B cell (primary cell): ENCODE data around the gene CPNE4.

ENCODE experiments used
- EZH2 ChIP-seq: IDR thresholded peaks from 2 replicates; pipeline ENCODE4 v1.6.1; 2012; ENCODE audit warnings: borderline replicate concordance, low read depth, mild to moderate bottlenecking, moderate library complexity, low read length; ENCODE audit not compliant: insufficient read depth, poor library complexity, severe bottlenecking
- TF ChIP-seq, protein P1 (sequence below): fragments of 200-600 bp; IDR thresholded peaks from one replicate; pipeline ENCODE4 v1.8.0; 2022; ENCODE audit warnings: antibody characterized with exemption, mild to moderate bottlenecking

DNA sequence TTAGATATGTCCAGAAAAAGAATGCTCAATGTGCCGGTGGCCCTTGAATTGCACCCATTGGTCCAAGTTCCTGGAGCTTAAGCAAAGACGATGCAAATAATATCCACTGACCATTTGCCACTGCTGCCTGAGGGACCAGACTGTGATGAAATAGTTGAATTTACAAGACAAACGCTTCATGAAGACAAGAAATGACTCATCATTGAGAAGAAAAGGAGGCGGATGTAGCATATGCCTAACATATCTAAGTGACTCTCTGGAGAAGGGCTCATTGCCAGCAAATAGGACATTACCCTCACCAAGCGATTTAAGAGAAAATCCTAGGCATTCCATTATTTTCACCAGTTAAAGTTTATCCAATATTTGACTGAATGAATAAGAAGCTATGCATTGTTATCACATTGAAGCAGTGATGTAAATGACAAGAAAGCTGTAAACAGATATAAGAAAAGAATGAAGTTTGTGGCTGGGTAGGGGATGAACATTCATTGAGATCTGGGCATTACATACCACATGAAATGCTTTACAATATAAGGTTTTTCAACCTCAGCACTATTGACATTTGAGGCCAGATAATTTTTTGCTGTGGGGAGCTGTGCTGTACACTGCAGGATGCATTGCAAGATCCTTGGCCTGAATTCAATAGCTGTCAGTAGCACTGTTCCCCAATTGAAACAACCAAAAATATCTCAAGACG, 48.9 kb upstream of the CPNE4 start:
- TF ChIP-seq, protein P1, sequence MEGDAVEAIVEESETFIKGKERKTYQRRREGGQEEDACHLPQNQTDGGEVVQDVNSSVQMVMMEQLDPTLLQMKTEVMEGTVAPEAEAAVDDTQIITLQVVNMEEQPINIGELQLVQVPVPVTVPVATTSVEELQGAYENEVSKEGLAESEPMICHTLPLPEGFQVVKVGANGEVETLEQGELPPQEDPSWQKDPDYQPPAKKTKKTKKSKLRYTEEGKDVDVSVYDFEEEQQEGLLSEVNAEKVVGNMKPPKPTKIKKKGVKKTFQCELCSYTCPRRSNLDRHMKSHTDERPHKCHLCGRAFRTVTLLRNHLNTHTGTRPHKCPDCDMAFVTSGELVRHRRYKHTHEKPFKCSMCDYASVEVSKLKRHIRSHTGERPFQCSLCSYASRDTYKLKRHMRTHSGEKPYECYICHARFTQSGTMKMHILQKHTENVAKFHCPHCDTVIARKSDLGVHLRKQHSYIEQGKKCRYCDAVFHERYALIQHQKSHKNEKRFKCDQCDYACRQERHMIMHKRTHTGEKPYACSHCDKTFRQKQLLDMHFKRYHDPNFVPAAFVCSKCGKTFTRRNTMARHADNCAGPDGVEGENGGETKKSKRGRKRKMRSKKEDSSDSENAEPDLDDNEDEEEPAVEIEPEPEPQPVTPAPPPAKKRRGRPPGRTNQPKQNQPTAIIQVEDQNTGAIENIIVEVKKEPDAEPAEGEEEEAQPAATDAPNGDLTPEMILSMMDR = no peak
- no peak for TF ChIP-seq EZH2
